ENCODE results near the gene RIMS1. TPM values are rescaled to one million over a fixed set of nuclear protein-coding genes. Genes with fewer than 3 reads are reported as not detected.

The RIMS1 gene
- total RNA-seq, 1 donor = 0.63 TPM

- H3K4me3 ChIP-seq (ENCODE audit: low read depth, low read length) = no peak overlapping the region
- no peak for DNase-seq (ENCODE audit: low read depth)
- no peak for TF ChIP-seq CTCF (IDR thresholded peaks at IDR 0.05; ENCODE audit: insufficient read depth, low read length)
Observed at GRCh38 chr6:72390548-72390947, 504.2 kb downstream of the RIMS1 start.

DNA sequence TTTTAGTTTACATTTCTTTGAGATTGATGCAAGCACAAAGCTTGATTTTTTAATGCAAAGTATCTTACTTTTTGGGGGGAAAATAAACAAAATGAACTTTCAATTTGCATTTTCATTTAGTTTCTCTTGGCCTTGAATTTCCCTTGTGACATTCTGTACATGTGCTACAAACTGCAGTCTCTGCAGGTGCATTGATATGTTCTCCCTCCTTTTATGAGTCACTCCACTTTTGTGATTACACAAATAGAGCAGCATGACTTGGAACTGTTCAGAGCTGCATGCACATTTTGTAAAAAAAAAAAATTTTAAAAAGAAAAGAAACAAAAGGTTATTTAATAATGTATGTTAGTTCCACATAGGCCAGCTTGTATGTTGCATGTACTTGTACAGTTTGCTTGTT is 515.5 kb downstream of the RIMS1 start:
- TF ChIP-seq CTCF (IDR thresholded peaks at IDR 0.05; ENCODE audit: insufficient read depth, low read length) = no peak
- H3K4me3 ChIP-seq (ENCODE audit: low read depth, low read length) = no peak overlapping the region
- DNase-seq (ENCODE audit: low read depth) = no peak

DNA sequence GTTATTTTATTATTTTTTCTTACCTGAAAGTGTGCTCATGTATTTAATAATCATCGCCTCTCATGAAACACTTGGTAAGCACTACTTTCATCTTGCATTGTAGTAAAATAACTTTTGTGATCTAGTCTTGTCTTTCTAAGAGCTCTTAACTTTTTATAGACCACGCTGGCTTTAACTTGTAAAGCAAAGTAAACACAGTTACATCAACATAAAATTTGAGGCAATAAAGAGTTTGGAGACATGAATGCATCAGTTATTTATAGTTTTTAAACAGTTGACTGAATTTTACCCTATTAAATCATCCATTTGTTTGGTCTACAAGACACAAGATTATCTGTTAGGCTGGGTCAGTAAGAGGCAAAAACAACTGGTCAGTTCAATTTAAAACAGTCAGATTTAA is 517.1 kb downstream of the RIMS1 start:
- no peak for TF ChIP-seq CTCF (IDR thresholded peaks at IDR 0.05; ENCODE audit: insufficient read depth, low read length)
- no peak for DNase-seq (ENCODE audit: low read depth)
- H3K4me3 ChIP-seq (ENCODE audit: low read depth, low read length) = no peak overlapping the region

DNA sequence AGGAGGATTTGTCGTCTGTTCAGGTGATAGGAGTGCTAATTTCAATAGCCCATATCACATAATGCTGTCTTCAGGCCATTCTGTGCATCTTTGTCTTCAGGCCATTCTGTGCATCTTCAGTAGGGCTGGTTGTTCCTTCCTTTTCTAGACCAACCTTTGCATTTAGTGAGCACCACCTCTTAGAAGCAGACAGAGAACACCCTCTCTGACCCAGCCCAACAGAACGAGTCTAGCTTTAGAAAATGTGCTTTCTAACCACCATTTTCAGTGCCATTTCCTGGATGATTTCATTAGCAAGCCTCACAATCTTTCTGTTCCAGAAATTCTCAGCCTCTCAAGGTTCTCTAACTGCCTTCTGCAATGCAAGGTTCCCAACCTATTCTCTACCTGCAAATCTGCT is 520.2 kb downstream of the RIMS1 start:
- TF ChIP-seq CTCF (IDR thresholded peaks at IDR 0.05; ENCODE audit: insufficient read depth, low read length) = no peak
- DNase-seq (ENCODE audit: low read depth) = no peak
- H3K4me3 ChIP-seq (ENCODE audit: low read depth, low read length) = no peak overlapping the region

GRCh38 chr6:72410769-72411168 is 524.4 kb downstream of the RIMS1 start:
- no peak for DNase-seq (ENCODE audit: low read depth)
- no peak for TF ChIP-seq CTCF (IDR thresholded peaks at IDR 0.05; ENCODE audit: insufficient read depth, low read length)
- no peak overlapping the region for H3K4me3 ChIP-seq (ENCODE audit: low read depth, low read length)

- H3K4me3 ChIP-seq (ENCODE audit: low read depth, low read length) = no peak overlapping the region
- peak; percentile 100 for TF ChIP-seq CTCF (IDR thresholded peaks at IDR 0.05; ENCODE audit: insufficient read depth, low read length)
- DNase-seq (ENCODE audit: low read depth) = peak; percentile 88
Observed at GRCh38 chr6:72411872-72412708, 525.7 kb downstream of the RIMS1 start.

DNA sequence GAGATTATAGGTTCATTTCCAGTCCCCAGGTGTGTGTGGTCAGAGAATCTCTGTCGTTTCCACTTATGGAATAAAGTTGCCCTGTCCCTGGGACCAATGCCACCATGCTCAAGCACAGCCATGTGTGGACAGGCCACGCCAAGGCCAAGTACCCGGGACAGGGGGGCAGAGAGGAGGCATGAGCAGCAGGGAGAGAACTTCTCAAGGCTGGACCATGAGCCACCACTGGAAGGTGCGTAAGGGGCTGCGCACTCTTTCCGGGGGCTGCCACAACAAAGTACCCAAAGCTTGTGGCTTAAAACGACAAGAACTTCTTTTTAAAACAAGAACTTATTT is 526.3 kb downstream of the RIMS1 start:
- no peak overlapping the region for H3K4me3 ChIP-seq (ENCODE audit: low read depth, low read length)
- no peak for TF ChIP-seq CTCF (IDR thresholded peaks at IDR 0.05; ENCODE audit: insufficient read depth, low read length)
- DNase-seq (ENCODE audit: low read depth) = no peak
